ENCODE measurements around the gene ALG2. TPM values are rescaled to one million over a fixed set of nuclear protein-coding genes. Genes with fewer than 3 reads are reported as not detected.

Gene ALG2
- total and polyA plus RNA-seq, 2 of the 4 experiments (the other 2 are of a cell fraction) = 36.4 to 38.4 TPM

GRCh38 chr9:99171225-99172123 is 50.3 kb downstream of the ALG2 start:
- in situ Hi-C loops (cut with MboI; ENCODE audit: low sequenced_read_pairs) = no loop called here
- no peak for ATAC-seq (ENCODE audit: low read depth)
- no peak overlapping the region; the same call in 1 of the 2 replicates for H2AK5ac ChIP-seq (ENCODE audit: low read depth, low read length)
- no peak overlapping the region for H2BK5ac ChIP-seq (ENCODE audit: low read depth, low read length, poor library complexity, severe bottlenecking)
- H3K36me3 ChIP-seq (ENCODE audit: control insufficient read depth, insufficient read depth, low read length) = no peaks in the 10 kb centered on the region
- H3K9me3 ChIP-seq (ENCODE audit: control insufficient read depth, insufficient read depth, low read length) = no peaks in the 10 kb centered on the region
- no peak overlapping the region for H3K23ac ChIP-seq (ENCODE audit: low read depth, low read length)
- no peak overlapping the region for H3K9ac ChIP-seq (ENCODE audit: low read depth, low read length)
- H4K8ac ChIP-seq (ENCODE audit: low read depth in 2 of 2, low read length in 2 of 2) = no peak overlapping the region
- H3K9me1 ChIP-seq (ENCODE audit: insufficient read depth, low read length) = no peaks in the 10 kb centered on the region
- H3K4me1 ChIP-seq (ENCODE audit: control insufficient read depth, insufficient read depth, low read length) = peaks cover 10% of the 10 kb centered on the region
- CTCF ChIA-PET = interaction anchor here (1.1 kb wide), 1 partner anchor 14 kb away, joined by 3 read pairs; no protein-coding TSS in a partner anchor
- no peak overlapping the region for H2BK20ac ChIP-seq (ENCODE audit: low read depth, low read length)
- no peak overlapping the region for H2BK120ac ChIP-seq (ENCODE audit: low read depth, low read length)
- no peak overlapping the region for H3K4me3 ChIP-seq (ENCODE audit: insufficient read depth, low read depth, low read length)
- H4K5ac ChIP-seq (ENCODE audit: low read depth, low read length) = no peak overlapping the region
- H4K91ac ChIP-seq (ENCODE audit: insufficient read depth, low read depth, low read length) = no peak overlapping the region
- dilution Hi-C loops (cut with HindIII; ENCODE audit: low sequenced_read_pairs, unreplicated experiment) = no loop called here
- WGBS, 2 experiments (ENCODE audit: extremely low coverage in 2 of 2, insufficient read length in 1 of 2) = 80% methylated on average over 7 of the region's 15 CpGs; no CpG with 5 or more reads in 1 of the 2 experiments
- no peak overlapping the region for H3K4ac ChIP-seq (ENCODE audit: low read depth, low read length)
- H3K4me2 ChIP-seq (ENCODE audit: low read depth, low read length) = no peak overlapping the region
- H4K20me1 ChIP-seq (ENCODE audit: insufficient read depth, low read length) = no peaks in the 10 kb centered on the region
- DNase-seq = no peak
- no peak overlapping the region for H3K18ac ChIP-seq (ENCODE audit: low read depth, low read length)
- peaks cover 24% of the 10 kb centered on the region for H3K27me3 ChIP-seq (ENCODE audit: control insufficient read depth, insufficient read depth, low read length)
- no peak overlapping the region for H2AK9ac ChIP-seq (replicated peaks; ENCODE audit: low read depth, low read length, poor library complexity)
- POLR2A ChIA-PET (ENCODE audit: unreplicated experiment) = no interaction called here
- no peak overlapping the region for H2AFZ ChIP-seq (replicated peaks; ENCODE audit: low read length, poor library complexity)
- BruUV-seq (replicated peaks) = no TSS peak
- intact Hi-C loops (cut with micrococcal nuclease) = no loop called here
- no peak overlapping the region for H3K14ac ChIP-seq (replicated peaks; ENCODE audit: low read depth, low read length)
- H3K79me1 ChIP-seq (ENCODE audit: low read depth in 1 of 2, low read length in 2 of 2) = no peaks in the 10 kb centered on the region
- H2BK15ac ChIP-seq (ENCODE audit: low read depth, low read length) = no peak overlapping the region
- H3K27ac ChIP-seq (ENCODE audit: insufficient read depth, low read length) = no peak overlapping the region
- H3K56ac ChIP-seq (ENCODE audit: extremely low read depth, insufficient read depth, low read length) = no peak overlapping the region
- no peak for TF ChIP-seq FOS (IDR thresholded peaks at IDR 0.05; ENCODE audit: low read depth, low read length)
- no peak for TF ChIP-seq SMC3 (IDR thresholded peaks at IDR 0.05; ENCODE audit: low read depth, low read length)
- no peak for TF ChIP-seq USF2 (IDR thresholded peaks at IDR 0.05; ENCODE audit: low read depth, low read length)
- TF ChIP-seq MXI1 (IDR thresholded peaks at IDR 0.05; ENCODE audit: borderline replicate concordance, low read depth, low read length) = no peak
- TF ChIP-seq ELK1 (IDR thresholded peaks at IDR 0.05; ENCODE audit: borderline replicate concordance, low read depth, low read length) = no peak
- no peak for TF ChIP-seq CTCF (conservative IDR thresholded peaks at IDR 0.05; ENCODE audit: low read depth, low read length)
- TF ChIP-seq CHD1 (IDR thresholded peaks at IDR 0.05; ENCODE audit: low read depth, low read length) = no peak
- TF ChIP-seq RFX5 (IDR thresholded peaks at IDR 0.05; ENCODE audit: low read depth, low read length) = no peak
- no peak for TF ChIP-seq MAZ (IDR thresholded peaks at IDR 0.05; ENCODE audit: borderline replicate concordance, low read depth, low read length)
- no peak for TF ChIP-seq BHLHE40 (IDR thresholded peaks at IDR 0.05; ENCODE audit: low read depth, low read length)
- no peak for TF ChIP-seq RCOR1 (IDR thresholded peaks at IDR 0.05; ENCODE audit: insufficient replicate concordance, low read length)
- TF ChIP-seq NFE2L2 (IDR thresholded peaks at IDR 0.05; ENCODE audit: low read depth, low read length) = no peak
- no peak for TF ChIP-seq CEBPB (IDR thresholded peaks at IDR 0.05; ENCODE audit: low read depth, low read length)
- no peak for TF ChIP-seq POLR2A (IDR thresholded peaks at IDR 0.05; ENCODE audit: low read depth, low read length)
- no peak for TF ChIP-seq MAFK (IDR thresholded peaks at IDR 0.05; ENCODE audit: low read depth, low read length)
